Hepatocyte (in vitro differentiated cells): Measurements from ENCODE around the gene HIRA.

Source experiments
- EZH2 ChIP-seq: fragments of 200-600 bp; sonication (generic); IDR thresholded peaks from 2 replicates; pipeline ENCODE4 v1.6.1; 2016; ENCODE audit warnings: antibody characterized with exemption, mild to moderate bottlenecking, borderline replicate concordance
- EZH2phosphoT487 ChIP-seq: fragments of 200-600 bp; sonication (generic); IDR thresholded peaks from one replicate; pipeline ENCODE4 v1.6.1; 2018; ENCODE audit warnings: antibody characterized with exemption, mild to moderate bottlenecking, low read depth, moderate library complexity; ENCODE audit not compliant: unreplicated experiment, severe bottlenecking
- TF ChIP-seq, protein P1 (sequence below): fragments of 200-600 bp; sonication (generic); IDR thresholded peaks from 2 replicates; pipeline ENCODE4 v1.5.1; 2016; ENCODE audit warnings: antibody characterized with exemption, mild to moderate bottlenecking; ENCODE audit not compliant: poor library complexity

DNA sequence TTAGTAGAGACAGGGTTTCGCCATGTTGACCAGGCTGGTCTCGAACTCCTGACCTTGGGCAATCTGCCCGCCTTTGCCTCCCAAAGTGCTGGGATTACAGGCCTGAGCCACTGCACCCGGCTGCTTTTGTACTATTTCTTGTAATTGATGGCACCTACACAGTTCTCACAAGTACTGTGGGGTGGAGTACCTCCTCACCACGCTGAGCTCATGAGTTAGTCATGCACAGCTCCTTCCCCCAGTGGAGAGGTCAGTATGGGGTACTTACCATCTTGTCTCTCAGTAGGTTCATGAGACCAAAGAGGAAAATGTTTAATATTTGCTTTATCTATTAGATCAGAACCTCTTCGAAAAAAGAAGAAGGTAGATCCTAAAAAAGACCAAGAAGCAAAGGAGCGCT is 2.9 kb upstream of the HIRA start:
- TF ChIP-seq, protein P1, sequence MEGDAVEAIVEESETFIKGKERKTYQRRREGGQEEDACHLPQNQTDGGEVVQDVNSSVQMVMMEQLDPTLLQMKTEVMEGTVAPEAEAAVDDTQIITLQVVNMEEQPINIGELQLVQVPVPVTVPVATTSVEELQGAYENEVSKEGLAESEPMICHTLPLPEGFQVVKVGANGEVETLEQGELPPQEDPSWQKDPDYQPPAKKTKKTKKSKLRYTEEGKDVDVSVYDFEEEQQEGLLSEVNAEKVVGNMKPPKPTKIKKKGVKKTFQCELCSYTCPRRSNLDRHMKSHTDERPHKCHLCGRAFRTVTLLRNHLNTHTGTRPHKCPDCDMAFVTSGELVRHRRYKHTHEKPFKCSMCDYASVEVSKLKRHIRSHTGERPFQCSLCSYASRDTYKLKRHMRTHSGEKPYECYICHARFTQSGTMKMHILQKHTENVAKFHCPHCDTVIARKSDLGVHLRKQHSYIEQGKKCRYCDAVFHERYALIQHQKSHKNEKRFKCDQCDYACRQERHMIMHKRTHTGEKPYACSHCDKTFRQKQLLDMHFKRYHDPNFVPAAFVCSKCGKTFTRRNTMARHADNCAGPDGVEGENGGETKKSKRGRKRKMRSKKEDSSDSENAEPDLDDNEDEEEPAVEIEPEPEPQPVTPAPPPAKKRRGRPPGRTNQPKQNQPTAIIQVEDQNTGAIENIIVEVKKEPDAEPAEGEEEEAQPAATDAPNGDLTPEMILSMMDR: no peak
- TF ChIP-seq EZH2phosphoT487: no peak
- TF ChIP-seq EZH2: no peak
